Stimulated activated CD8-positive, alpha-beta memory T cell treated with anti-CD3 and anti-CD28 coated beads, Interleukin-4, amount 100 ng/mL, for 1 hour (primary cell): ENCODE results near the gene DEFB132.
"Not testable (repeated sequence)": the region's sequence is repeated elsewhere in the genome, so short reads cannot be mapped to it uniquely, and the experiment has no call there.

Experiments used
- DNase-seq, 2 donors: peaks; one replicate each; pipeline ENCODE4 v3.0.0-alpha.2; 2020; ENCODE audit warnings: low read depth in 2 of 2, low spot score in 1 of 2

DEFB132 gene, protein sequence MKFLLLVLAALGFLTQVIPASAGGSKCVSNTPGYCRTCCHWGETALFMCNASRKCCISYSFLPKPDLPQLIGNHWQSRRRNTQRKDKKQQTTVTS

DNA sequence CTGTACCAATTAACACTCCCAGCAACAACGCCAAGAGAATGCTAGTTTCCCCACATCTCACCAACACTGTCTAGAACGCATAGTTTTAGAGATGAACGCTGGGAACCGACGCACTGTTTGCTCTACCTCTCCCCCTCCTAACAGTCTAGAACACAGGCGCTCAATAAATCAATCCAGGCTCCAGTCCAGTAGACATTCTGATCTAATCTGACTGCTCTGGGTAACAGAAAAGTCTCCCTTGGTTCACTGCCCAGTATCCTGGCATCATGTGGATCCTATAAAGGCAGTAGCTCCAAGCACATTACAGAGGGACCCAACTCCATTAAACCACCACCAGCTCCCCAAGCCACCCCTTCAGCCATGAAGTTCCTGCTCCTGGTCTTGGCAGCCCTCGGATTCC, at the start of gene DEFB132:
DEFB132 (plus strand) TSS at position 306 of the 400 bp plus-strand sequence; CDS start at position 361, 55 bp downstream.
- DNase-seq, result no peak

DNA sequence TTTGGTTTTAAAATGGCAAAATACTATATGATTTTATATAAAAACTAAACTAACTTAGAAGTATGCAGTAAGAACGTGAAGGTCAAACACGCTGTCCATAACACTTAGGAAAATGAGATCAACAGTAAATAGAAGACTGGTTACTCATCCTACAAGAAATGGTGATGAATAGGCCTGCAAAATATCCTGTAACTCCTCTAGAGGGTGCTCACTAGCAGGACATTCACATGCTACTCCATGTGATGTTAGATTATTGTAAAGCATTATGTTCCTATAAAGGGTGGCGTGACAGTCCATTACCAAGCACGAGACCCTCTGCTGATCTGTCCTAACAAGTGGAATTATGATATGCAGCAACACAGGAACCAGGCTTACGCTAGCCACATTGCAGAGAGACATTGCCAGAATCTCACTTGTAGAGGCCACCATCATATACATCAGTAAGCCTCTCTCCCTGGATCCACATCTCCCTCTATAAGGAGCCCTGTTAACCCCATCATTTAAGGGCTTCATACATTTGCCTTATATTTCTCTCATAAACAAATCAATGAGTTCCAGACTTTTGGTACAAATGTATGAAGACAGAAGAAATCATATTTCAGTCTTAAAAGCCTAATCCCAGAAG, 48.5 kb upstream of the DEFB132 start:
- no peak for DNase-seq

GRCh38 chr20:210809-211502, 46.6 kb upstream of the DEFB132 start:
- DNase-seq, result no peak

DNA sequence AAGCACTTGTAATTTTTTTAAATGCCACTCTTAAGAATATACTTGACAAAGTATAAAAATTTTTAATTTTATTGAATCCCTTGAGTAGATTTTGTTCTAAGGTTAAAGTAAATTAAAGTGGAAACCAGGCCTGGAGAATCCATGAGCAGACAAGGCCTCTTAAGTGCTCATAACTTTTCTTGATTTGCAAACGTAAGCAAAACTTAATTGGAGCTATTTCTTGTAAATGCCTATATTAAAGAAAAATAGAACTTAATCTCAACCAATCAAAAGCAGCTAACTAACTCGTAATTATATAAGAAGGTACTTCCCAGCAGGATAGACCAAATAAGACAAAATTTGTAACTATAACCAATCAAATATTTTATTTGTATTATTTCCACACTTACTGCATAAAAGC, 43.1 kb upstream of the DEFB132 start:
- DNase-seq, result no peak

GRCh38 chr20:215796-216195, 41.7 kb upstream of the DEFB132 start:
- no peak for DNase-seq

- DNase-seq, result no peak
These were observed 40.3 kb upstream of the DEFB132 start for GRCh38 chr20:217266-217665.

GRCh38 chr20:219290-220115, 38.0 kb upstream of the DEFB132 start:
- no peak for DNase-seq

DNA sequence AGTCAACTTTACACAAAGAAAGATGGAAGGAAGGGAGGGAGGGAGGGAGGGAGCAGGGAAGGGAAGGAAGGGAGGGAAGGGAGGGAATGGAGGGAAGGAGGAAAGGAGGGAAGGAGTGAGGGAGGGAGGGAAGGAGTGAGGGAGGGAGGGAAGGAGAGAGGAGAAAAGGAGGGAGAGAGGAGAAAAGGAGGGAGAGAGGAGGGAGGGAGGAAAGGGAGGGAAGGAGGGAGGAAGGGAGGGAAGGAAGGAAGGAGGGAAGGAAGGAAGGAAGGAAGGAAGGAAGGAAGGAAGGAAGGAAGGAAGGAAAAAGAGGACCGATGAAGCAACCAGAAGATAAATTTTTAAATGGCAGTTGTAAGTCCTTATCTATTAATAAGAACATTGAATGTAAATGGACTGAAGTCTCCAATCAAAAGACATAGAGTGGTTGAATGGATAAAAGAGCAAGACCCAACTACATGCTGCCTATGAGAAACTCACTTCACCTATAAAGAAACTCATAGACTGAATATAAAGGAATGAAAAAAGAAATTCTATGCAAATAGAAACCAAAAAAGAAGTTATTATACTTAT, 36.2 kb upstream of the DEFB132 start:
- DNase-seq, result no peak

GRCh38 chr20:225879-226278, 31.6 kb upstream of the DEFB132 start:
- DNase-seq, result not testable (repeated sequence)

GRCh38 chr20:226958-227357, 30.6 kb upstream of the DEFB132 start, which contains the start of gene DEFB129:
Gene DEFB129 (plus strand): TSS chr20:227258. CDS start chr20:227289, 31 bp downstream.
- no peak for DNase-seq

DNA sequence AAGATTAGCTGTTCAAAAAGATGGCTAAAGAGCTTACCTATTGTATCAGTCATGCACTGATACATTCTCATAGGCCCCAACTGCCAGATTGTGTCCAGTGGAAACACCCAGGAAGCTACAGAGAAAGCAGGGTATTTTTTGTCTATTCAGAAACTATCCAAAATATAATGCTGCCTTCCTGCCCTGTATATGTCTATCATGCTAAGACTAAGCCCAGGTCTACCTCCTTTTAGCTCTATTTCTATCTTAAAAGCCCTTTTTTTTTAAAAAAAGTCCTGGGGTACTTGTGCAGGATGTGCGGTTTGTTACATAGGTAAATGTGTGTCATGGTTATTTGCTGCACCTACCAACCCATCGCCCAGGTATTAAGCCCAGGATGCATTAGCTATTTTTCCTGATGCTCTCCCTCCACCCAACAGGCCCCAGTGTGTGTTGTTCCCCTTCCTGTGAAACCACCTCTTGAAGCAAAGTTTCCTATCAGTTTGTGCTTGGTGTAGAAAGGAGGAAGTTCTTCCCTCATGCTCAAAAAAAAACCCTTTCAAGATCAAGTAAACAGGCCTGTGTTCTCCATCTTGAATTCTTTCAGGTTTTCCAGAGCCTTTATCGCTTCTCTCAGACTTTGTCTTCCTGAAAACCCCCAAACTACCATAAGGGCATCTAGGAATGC, 30.0 kb upstream of the DEFB132 start:
- DNase-seq, result no peak

- DNase-seq, result no peak
These were observed 21.6 kb upstream of the DEFB132 start for GRCh38 chr20:235891-236290.

DNA sequence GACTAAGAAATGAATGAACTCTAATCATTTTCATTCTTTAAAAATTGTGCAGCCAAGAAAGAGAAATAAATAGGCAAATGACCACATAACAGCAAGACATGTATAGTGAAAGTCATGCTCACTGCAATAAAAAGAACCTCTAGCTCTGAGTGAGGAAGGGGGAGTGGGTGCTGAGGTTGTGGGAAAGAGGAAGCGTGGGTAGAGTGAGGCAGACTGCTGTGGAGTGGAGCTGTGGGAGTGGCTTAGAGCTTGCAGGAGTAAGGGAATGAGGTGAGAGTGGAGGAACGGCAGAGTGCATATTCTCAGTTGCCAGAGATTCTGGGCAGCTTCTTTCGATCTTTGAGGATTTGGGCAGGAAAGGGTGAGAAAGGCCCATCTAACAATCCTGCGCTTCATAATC, 20.0 kb upstream of the DEFB132 start:
- DNase-seq, result no peak

DNA sequence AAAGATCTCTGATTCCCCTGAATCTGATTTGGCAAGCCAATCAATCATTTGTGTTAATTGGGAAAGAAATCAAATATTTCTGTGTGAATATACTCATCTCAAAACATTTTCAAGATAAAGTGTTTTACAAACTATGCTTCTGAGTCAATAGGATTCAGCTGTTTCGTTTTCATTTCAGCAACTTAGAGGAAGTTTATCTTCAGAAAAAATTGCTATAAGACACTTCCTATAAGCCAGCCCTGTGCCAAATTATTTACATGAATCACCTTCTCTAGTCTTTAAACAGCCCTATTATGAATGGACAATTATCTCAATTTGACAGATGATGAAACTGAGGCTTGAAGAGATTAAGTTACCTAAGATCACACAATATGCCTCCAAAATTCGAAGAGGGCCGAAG, 19.6 kb upstream of the DEFB132 start:
- no peak for DNase-seq

GRCh38 chr20:242905-243304, 14.6 kb upstream of the DEFB132 start:
- DNase-seq, result no peak

GRCh38 chr20:251354-251753, 6.2 kb upstream of the DEFB132 start:
- no peak for DNase-seq

DNA sequence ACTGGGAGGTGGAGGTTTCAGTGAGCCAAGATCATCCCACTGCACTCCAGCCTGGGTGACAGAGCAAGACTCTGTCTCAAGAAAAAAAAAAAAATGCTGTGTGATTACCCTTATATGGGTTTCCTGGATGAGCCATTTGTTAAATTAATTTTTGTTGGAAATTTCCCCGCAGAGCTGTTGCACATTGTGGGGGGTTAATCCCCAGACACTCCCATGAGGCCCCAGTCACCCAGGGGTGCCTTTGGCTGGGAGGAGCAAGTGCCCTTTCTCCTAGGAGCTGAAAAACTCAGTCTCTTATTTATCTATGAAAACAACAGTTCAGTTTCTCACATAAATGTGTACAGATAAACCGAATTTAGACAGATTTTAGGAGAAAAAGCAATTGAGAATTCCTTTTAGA, 4.7 kb upstream of the DEFB132 start:
- DNase-seq, result no peak

GRCh38 chr20:253447-253846, 4.1 kb upstream of the DEFB132 start:
- not testable (repeated sequence) for DNase-seq

DNA sequence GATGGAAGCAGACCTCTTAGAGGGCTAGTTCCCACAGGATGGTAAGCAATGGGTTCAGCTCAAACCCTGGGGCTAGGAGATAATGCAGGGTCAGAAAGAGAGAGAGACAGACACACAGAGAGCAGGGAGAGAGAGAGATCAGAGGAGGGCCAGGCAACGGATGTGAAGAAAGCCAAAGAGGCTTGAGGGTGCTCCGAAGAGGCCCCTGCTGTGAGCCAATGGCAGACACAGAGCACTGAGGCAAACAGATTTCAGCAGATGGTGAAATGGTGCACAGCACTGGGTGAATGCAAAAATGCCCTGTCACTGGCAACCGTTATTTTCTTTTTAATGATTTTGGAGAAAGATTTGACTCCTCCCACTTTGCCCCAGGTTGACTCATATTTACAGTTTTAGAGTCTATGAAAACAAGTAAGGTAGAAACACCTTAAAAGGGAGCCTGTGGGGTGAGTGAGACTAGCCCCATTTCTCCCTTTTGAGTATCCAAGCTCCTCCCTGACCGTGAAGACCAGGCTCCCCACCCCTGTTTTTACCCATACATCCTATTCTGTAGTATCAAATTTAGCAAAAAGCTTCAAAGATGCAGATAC, 840 bp downstream of the DEFB132 start:
- no peak for DNase-seq

- DNase-seq, result no peak
These were observed 1.4 kb downstream of the DEFB132 start for GRCh38 chr20:258963-259362.
